HCT116 (cell line): ENCODE data around the gene UBN1. TPM values are rescaled to one million over a fixed set of nuclear protein-coding genes. Genes with fewer than 3 reads are reported as not detected.
A peak's percentile ranks its signal among the peaks of the same experiment; 100 is the strongest.

Source experiments
- ATAC-seq: fragments of 200-7000 bp; cut with Tn5 transposase; 2 replicates; pipeline ENCODE4 v1.9.1; 2020; ENCODE audit warnings: mild to moderate bottlenecking, moderate library complexity
- BruUV-seq: library from RNA; stranded (reverse); fragments of 400-500 nt; replicated peaks from 2 replicates; lab custom pipeline; 2021; lab: Mats Ljungman, UMichigan
- CTCF ChIA-PET: fragments of 300-600 bp; sonication (Branson Sonifier 250); formaldehyde crosslinking; loops from one replicate; lab custom pipeline; 2021; ENCODE audit warnings: antibody characterized with exemption; lab: Charles Lee
- POLR2A ChIA-PET: fragments of 300-600, 350-600 bp; sonication (Branson Sonifier 250); formaldehyde crosslinking; loops from one replicate; lab custom pipeline; 2021; ENCODE audit warnings: antibody characterized with exemption; lab: Charles Lee
- RAD21 ChIA-PET, 2 experiments: fragments of 300-600 bp; sonication (Branson Sonifier 250); formaldehyde crosslinking; loops; one replicate each; lab custom pipeline; 2023; ENCODE audit warnings: low total read pairs in 2 of 2; ENCODE audit not compliant: uncharacterized antibody in 2 of 2, unreplicated experiment in 2 of 2, low non-redundant PET in 1 of 2; lab: Charles Lee
- DNase-seq: peaks from one replicate; pipeline ENCODE4 v3.0.0-alpha.2; 2010; ENCODE audit warnings: low read depth, low spot score
- H2AFZ ChIP-seq: fragments of 200-600 bp; shearing (Covaris generic), sonication (generic); 2 replicates; pipeline ENCODE4 v1.6.1; 2017; ENCODE audit warnings: low read depth, mixed run types, mixed read lengths, antibody characterized with exemption, low read length; ENCODE audit not compliant: poor library complexity, severe bottlenecking
- H3K27ac ChIP-seq: 2 replicates; pipeline ENCODE4 v1.5.1; 2012; ENCODE audit warnings: low read depth, low read length
- H3K27me3 ChIP-seq: fragments of 200-600 bp; sonication (generic); 2 replicates; pipeline ENCODE4 v1.6.1; 2016; ENCODE audit warnings: mixed run types, low read length, mixed read lengths; ENCODE audit not compliant: insufficient read depth
- H3K36me3 ChIP-seq, 2 experiments: fragments of 200-500 bp in 1 of 2; fragments of 200-600 bp in 1 of 2; sonication (Bioruptor generic) in 1 of 2; sonication (generic) in 1 of 2; 2 replicates each; pipeline versions ENCODE4 v1.5.1 to v1.6.1; 2014 to 2016; ENCODE audit warnings: low read length in 2 of 2, inconsistent platforms in 1 of 2, mixed read lengths in 1 of 2, mixed run types in 1 of 2; ENCODE audit not compliant: insufficient read depth in 2 of 2, control insufficient read depth in 1 of 2
- H3K4me1 ChIP-seq, 2 experiments: fragments of 200-600 bp in 1 of 2; sonication (generic) in 1 of 2; 2 replicates each; pipeline versions ENCODE4 v1.5.1 to v1.6.1; 2012 to 2017; ENCODE audit warnings: low read length in 2 of 2, inconsistent platforms in 1 of 2, mild to moderate bottlenecking in 1 of 2, mixed read lengths in 1 of 2, mixed run types in 1 of 2, moderate library complexity in 1 of 2; ENCODE audit not compliant: insufficient read depth in 2 of 2, control insufficient read depth in 1 of 2
- H3K4me2 ChIP-seq: fragments of 200-600 bp; sonication (generic); 2 replicates; pipeline ENCODE4 v1.6.1; 2017; ENCODE audit warnings: mixed run types, low read length, mixed read lengths
- H3K4me3 ChIP-seq, 2 experiments: fragments of 200-600 bp in 1 of 2; sonication (generic) in 1 of 2; replicated peaks in 1 of 2; 2 replicates each; pipeline ENCODE4 v1.5.1; 2011 to 2016; ENCODE audit warnings: low read length in 2 of 2, control low read depth in 1 of 2, low read depth in 1 of 2, mild to moderate bottlenecking in 1 of 2, mixed read lengths in 1 of 2, mixed run types in 1 of 2
- H3K79me2 ChIP-seq: fragments of 200-600 bp; sonication (generic); 2 replicates; pipeline ENCODE4 v1.6.1; 2017; ENCODE audit warnings: mild to moderate bottlenecking, mixed run types, low read length, moderate library complexity, mixed read lengths; ENCODE audit not compliant: insufficient read depth
- H3K9ac ChIP-seq: fragments of 200-600 bp; sonication (generic); 2 replicates; pipeline ENCODE4 v1.6.1; 2016; ENCODE audit warnings: low read length, mixed read lengths
- H3K9me2 ChIP-seq: fragments of 200-600 bp; sonication (generic), shearing (Covaris generic); 2 replicates; pipeline ENCODE4 v1.6.1; 2017; ENCODE audit warnings: mixed run types, mild to moderate bottlenecking, moderate library complexity; ENCODE audit not compliant: insufficient read depth
- H3K9me3 ChIP-seq, 2 experiments: fragments of 200-500 bp in 1 of 2; fragments of 200-600 bp in 1 of 2; sonication (Bioruptor generic) in 1 of 2; sonication (generic) in 1 of 2; 2 replicates each; pipeline ENCODE4 v1.6.1; 2014 to 2017; ENCODE audit warnings: low read length in 2 of 2, mixed read lengths in 2 of 2, inconsistent platforms in 1 of 2, low read depth in 1 of 2, mild to moderate bottlenecking in 1 of 2, mixed run types in 1 of 2, moderate library complexity in 1 of 2; ENCODE audit not compliant: control insufficient read depth in 1 of 2, insufficient read depth in 1 of 2
- H4K20me1 ChIP-seq: fragments of 200-600 bp; sonication (generic), shearing (Covaris generic); 2 replicates; pipeline ENCODE4 v1.6.1; 2017; ENCODE audit warnings: mixed run types, mild to moderate bottlenecking, moderate library complexity; ENCODE audit not compliant: insufficient read depth
- ATF3 ChIP-seq: IDR thresholded peaks from 2 replicates; pipeline ENCODE4 v1.6.1; 2012
- EZH2 ChIP-seq: fragments of 200-600 bp; sonication (generic); IDR thresholded peaks from 2 replicates; pipeline ENCODE4 v1.6.1; 2017; ENCODE audit warnings: antibody characterized with exemption, mixed run types
- EZH2phosphoT487 ChIP-seq: fragments of 200-600 bp; IDR thresholded peaks from 2 replicates; pipeline ENCODE4 v1.6.1; 2018; ENCODE audit warnings: antibody characterized with exemption, borderline replicate concordance
- FOSL1 ChIP-seq: IDR thresholded peaks from 2 replicates; pipeline ENCODE4 v1.6.1; 2012; ENCODE audit warnings: low read depth
- SRF ChIP-seq: IDR thresholded peaks from 2 replicates; pipeline ENCODE4 v1.6.1; 2012; ENCODE audit warnings: low read depth
- YY1 ChIP-seq: IDR thresholded peaks from 2 replicates; pipeline ENCODE4 v1.6.1; 2011; ENCODE audit warnings: low read length, low read depth, moderate library complexity, mild to moderate bottlenecking; ENCODE audit not compliant: insufficient replicate concordance; ENCODE audit errors: extremely low read depth
- ZFX ChIP-seq: fragments of 450-650 bp; IDR thresholded peaks from 2 replicates; pipeline ENCODE4 v1.6.1; 2017
- intact Hi-C: fragments of 100-400 bp; cut with micrococcal nuclease; formaldehyde crosslinking; loops from 2 replicates; pipeline ENCODE4 v1.10.0; 2022
- total RNA-seq: library from RNA; stranded (reverse); gene quantifications from one replicate; pipeline ENCODE4 v1.2.1, GENCODE V29; 2021; ENCODE audit not compliant: unreplicated experiment
- TF ChIP-seq, protein P1 (sequence below), 3 experiments: fragments of 200-600 bp in 1 of 3; sonication (generic) in 1 of 3; IDR thresholded peaks in 2 of 3; conservative IDR thresholded peaks in 1 of 3; 2 replicates each; pipeline ENCODE4 v1.5.1; 2012 to 2017; ENCODE audit warnings: low read depth in 2 of 3, low read length in 2 of 3, antibody characterized with exemption in 1 of 3, borderline replicate concordance in 1 of 3, control low read depth in 1 of 3, mild to moderate bottlenecking in 1 of 3, mixed read lengths in 1 of 3, mixed run types in 1 of 3, moderate library complexity in 1 of 3; ENCODE audit not compliant: insufficient read depth in 1 of 3

The UBN1 gene
- total RNA-seq, 1 experiment from 2014 or later = 31.9 TPM

DNA sequence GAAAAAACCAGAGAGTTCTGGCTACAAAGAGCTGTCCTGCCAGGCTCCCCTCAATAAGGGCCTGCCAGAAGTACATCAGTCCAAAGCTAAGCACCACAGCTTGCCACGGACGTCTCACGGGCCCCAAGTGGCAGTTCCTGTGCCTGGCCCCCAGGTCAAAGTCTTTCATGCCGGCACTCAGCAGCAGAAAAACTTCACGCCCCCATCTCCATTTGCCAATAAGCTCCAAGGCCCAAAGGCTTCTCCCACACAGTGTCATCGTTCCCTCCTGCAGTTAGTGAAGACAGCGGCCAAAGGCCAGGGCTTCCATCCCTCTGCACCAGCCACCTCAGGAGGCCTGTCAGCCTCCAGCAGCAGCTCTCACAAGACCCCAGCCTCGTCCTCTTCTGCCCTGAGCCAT, 27.4 kb downstream of the UBN1 start:
- Histone ChIP-seq H3K4me3 (no peak overlapping the region), H2AFZ (no peak overlapping the region), H3K4me1 (0 out of 4 replicates have a peak, but pooled peaks cover 0 to 4% of the 10 kb centered on the region in 2 experiments), H3K79me2 (peaks cover 4% of the 10 kb centered on the region; the same call in 1 of the 2 replicates), H3K4me2 (no peak overlapping the region), H3K27ac (no peak overlapping the region), H3K27me3 (no peaks in the 10 kb centered on the region), H4K20me1 (no peaks in the 10 kb centered on the region), H3K9me2 (no peaks in the 10 kb centered on the region), H3K36me3 (peaks cover 53 to 58% of the 10 kb centered on the region in 2 experiments), H3K9me3 (no peaks in the 10 kb centered on the region), H3K9ac (no peak overlapping the region)
- TF ChIP-seq SRF = no peak
- no peak for TF ChIP-seq EZH2
- no peak for TF ChIP-seq ZFX
- TF ChIP-seq EZH2phosphoT487 = no peak
- TF ChIP-seq ATF3 = no peak
- TF ChIP-seq YY1 = no peak
- TF ChIP-seq, protein P1, sequence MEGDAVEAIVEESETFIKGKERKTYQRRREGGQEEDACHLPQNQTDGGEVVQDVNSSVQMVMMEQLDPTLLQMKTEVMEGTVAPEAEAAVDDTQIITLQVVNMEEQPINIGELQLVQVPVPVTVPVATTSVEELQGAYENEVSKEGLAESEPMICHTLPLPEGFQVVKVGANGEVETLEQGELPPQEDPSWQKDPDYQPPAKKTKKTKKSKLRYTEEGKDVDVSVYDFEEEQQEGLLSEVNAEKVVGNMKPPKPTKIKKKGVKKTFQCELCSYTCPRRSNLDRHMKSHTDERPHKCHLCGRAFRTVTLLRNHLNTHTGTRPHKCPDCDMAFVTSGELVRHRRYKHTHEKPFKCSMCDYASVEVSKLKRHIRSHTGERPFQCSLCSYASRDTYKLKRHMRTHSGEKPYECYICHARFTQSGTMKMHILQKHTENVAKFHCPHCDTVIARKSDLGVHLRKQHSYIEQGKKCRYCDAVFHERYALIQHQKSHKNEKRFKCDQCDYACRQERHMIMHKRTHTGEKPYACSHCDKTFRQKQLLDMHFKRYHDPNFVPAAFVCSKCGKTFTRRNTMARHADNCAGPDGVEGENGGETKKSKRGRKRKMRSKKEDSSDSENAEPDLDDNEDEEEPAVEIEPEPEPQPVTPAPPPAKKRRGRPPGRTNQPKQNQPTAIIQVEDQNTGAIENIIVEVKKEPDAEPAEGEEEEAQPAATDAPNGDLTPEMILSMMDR (IDR thresholded peaks at IDR 0.05 in 2 of 3, conservative IDR thresholded peaks at IDR 0.05 in 1 of 3; ENCODE audit: borderline replicate concordance in 1 of 3, insufficient read depth in 1 of 3, low read depth in 2 of 3, low read length in 2 of 3) = no peak
- no peak for TF ChIP-seq FOSL1
- ChIA-PET CTCF (no interaction called here), RAD21 (no interaction called here), POLR2A (no interaction called here)
- intact Hi-C loops = no loop called here
- BruUV-seq = TSS peak; percentile 30
- DNase-seq (no peak), ATAC-seq (no peak)
